NCI-H446 (cell line): ENCODE data around the gene PTPN11.

Source experiments
- DNase-seq, 2 experiments: peaks; one replicate each; lab custom pipeline; 2025; lab: John Stamatoyannopoulos, UW

The PTPN11 gene

DNA sequence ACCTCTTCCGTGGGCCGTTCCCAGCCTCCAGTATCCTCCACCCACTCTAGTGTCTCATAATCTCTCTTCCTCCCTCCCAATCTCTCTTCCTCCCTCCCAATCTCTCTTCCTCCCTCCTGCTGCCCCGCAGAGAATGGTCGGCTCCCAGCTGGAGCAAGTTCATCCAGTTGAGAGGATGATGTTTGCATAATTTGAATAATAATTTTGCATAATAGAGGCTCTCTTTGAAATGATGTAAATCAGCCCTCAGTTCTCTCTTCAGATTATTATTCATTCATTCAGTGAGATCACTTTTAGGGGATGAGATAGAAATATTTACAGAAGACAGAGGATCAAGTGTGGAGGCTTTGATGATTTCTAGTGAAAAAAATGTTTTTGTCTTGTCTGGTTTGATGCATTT is 125.0 kb downstream of the PTPN11 start:
- no peak for DNase-seq

- no peak for DNase-seq
Observed at GRCh38 chr12:112546339-112546738, 127.6 kb downstream of the PTPN11 start.

DNA sequence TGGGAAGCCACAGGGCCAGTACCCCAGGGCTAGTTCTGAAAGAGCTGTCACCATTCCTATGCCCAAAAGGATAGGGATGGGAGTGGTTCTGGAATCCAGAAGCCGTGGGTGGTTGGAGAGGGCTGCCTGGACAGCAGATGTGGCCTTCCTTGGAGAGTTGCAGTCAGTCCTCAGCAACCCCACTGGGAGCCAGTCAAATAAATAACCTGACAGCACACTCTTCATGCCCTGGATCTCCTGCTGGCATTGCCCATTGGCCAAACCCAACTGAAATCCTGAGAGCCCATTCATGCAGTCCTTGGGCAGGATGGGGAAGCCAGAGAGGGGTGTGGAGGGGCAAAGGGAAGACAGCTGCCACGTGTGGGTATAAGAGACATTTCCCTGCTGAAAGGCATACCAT is 128.2 kb downstream of the PTPN11 start:
- DNase-seq: no peak

DNA sequence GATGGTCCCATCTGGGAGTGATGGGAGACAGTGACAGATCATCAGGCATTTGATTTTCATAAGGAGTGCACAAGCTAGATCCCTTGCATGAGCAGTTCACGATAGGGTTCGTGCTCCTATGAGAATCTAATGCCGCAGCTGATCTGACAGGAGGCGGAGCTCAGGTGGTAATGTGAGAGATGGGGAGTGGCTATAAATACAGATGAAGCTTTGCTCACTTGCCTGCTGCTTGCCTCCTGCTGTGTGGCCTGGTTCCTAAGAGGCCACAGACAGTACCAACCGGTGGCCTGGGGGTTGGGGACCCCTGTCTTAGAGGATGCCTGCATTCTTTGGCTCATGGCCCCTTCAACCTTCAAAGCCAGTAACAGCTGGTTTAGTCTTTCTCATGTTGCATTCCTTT is 130.3 kb downstream of the PTPN11 start:
- no peak for DNase-seq

GRCh38 chr12:112551681-112552080 is 132.9 kb downstream of the PTPN11 start:
- DNase-seq: no peak

- DNase-seq: no peak
Observed at GRCh38 chr12:112555621-112556233, 137.0 kb downstream of the PTPN11 start.

- DNase-seq: no peak
Observed at GRCh38 chr12:112557951-112558630, 139.3 kb downstream of the PTPN11 start.
